SJCRH30 (cell line): ENCODE measurements around the gene RPS6KB2. TPM values are rescaled to one million over a fixed set of nuclear protein-coding genes. Genes with fewer than 3 reads are reported as not detected.
"Not testable (repeated sequence)": the region's sequence is repeated elsewhere in the genome, so short reads cannot be mapped to it uniquely, and the experiment has no call there.

ENCODE experiments used
- DNase-seq, 2 experiments: peaks; one replicate each; pipeline ENCODE4 v3.0.0-alpha.2; 2015 to 2020
- H3K27ac ChIP-seq: fragments of 250-450 bp; sonication (Bioruptor Pico); 2 replicates; pipeline ENCODE4 v1.5.1; 2020; ENCODE audit warnings: mild to moderate bottlenecking, moderate library complexity
- H3K27me3 ChIP-seq: fragments of 250-450 bp; sonication (Bioruptor Pico); 2 replicates; pipeline ENCODE4 v1.5.1; 2020; ENCODE audit warnings: mild to moderate bottlenecking, moderate library complexity
- H3K36me3 ChIP-seq: fragments of 250-450 bp; sonication (Bioruptor Pico); 2 replicates; pipeline ENCODE4 v1.5.1; 2020; ENCODE audit warnings: mild to moderate bottlenecking, moderate library complexity
- H3K4me1 ChIP-seq: fragments of 250-450 bp; sonication (Bioruptor Pico); 2 replicates; pipeline ENCODE4 v1.5.1; 2020; ENCODE audit warnings: mild to moderate bottlenecking, moderate library complexity
- H3K4me3 ChIP-seq: fragments of 250-450 bp; sonication (Bioruptor Pico); 2 replicates; pipeline ENCODE4 v1.5.1; 2020; ENCODE audit warnings: mild to moderate bottlenecking, moderate library complexity
- H3K9me3 ChIP-seq: fragments of 250-450 bp; sonication (Bioruptor Pico); replicated peaks from 2 replicates; pipeline ENCODE4 v1.5.1; 2020; ENCODE audit warnings: mild to moderate bottlenecking, moderate library complexity
- total RNA-seq: library from RNA; depleted of rRNA; stranded (reverse); fragments of >200 nt; shearing (Covaris generic); gene quantifications from 2 replicates; pipeline ENCODE4 v1.2.3, GENCODE V29; 2014

The RPS6KB2 gene
- total RNA-seq, 1 experiment from 2014 or later = 33.5 TPM

DNA sequence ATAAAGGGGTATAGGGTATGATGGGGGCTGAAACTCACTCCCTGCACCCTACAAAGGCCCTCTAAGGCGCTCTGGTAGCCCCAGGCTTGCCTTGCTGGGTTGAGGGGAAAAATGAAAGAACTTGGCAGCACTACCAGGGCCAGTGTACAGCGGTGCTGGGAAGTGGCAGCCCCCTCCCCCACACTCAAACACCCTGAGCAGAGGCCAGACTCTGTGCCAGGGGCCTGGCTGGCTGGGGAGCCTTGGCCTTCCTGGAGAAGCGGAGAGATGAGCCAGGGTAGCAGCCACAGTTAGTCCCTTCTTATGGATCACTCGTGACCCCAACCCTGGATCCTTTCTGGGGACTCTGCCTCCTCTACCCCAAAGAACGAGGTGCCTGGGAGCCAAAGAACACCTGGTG is 38.1 kb downstream of the RPS6KB2 start:
- H3K27ac ChIP-seq = no peak overlapping the region
- no peaks in the 10 kb centered on the region for H3K4me1 ChIP-seq
- H3K9me3 ChIP-seq = no peaks in the 10 kb centered on the region
- H3K4me3 ChIP-seq = no peak overlapping the region
- H3K36me3 ChIP-seq = no peaks in the 10 kb centered on the region
- H3K27me3 ChIP-seq = no peaks in the 10 kb centered on the region
- no peak for DNase-seq

DNA sequence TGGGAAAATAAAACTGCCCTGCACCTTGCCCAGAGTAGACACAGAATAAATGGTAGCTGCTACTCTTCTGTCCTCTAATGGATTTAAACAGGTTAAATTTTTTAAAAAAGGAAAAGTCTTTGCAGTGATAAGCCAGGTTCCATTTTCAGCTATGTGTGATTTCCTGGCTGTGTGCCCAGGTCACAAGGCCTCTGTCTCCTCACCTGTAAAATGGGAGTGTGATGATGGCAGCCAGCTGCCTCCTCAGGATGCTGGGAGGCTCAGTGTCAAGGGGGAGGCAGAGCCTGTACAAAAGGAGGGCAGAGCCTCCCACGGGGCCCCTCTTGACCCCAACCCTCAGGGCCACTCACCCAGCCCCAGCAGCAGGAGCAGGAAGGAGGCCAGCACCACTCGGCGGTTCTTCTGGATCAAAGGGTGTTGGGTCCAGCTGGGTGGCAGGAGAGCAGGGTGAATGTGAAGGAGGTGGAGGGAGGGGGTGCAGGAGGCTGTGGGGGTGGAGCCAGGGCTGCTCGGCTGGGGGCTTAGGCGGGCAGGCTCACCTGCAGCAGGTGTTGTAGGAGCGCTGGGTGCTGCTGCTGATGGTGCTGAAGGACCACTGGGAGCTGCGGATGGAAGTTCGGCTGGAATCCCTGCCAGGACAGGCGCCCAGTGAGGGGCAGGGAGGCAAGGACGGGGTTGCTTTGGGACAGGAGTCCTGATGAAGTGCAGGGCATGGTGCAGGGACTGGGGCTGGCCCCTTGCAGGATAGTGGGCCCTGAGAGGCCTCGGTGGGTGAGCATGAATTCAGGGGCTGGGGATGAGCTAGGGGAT is 38.9 kb downstream of the RPS6KB2 start:
- Histone ChIP-seq H3K27me3 (no peaks in the 10 kb centered on the region), H3K36me3 (no peaks in the 10 kb centered on the region), H3K27ac (no peak overlapping the region), H3K9me3 (no peaks in the 10 kb centered on the region), H3K4me1 (no peaks in the 10 kb centered on the region), H3K4me3 (no peak overlapping the region)
- DNase-seq = no peak

DNA sequence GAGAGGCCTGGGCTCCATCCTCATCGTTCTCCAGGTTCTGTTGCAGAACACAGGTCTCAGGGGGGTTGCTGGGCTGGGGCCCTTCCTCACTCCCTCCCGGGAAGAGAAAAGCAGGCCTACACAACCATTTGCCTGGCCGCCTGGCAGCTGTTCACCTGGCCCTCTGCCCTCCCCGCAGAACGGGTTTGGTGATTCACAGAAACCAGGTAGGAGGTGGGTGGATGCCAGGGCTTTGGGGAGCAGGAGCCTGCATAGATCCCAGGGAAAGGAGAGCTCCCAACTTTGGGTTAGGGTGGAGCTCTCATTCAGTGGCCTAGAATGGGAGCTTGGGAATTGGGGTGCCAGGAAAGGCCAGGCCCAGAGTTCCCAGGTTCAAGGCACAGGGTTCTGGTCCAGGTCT is 39.8 kb downstream of the RPS6KB2 start:
- Histone ChIP-seq H3K27ac (no peak overlapping the region; the same call in 1 of the 2 replicates), H3K27me3 (no peaks in the 10 kb centered on the region)
- no peak for DNase-seq

DNA sequence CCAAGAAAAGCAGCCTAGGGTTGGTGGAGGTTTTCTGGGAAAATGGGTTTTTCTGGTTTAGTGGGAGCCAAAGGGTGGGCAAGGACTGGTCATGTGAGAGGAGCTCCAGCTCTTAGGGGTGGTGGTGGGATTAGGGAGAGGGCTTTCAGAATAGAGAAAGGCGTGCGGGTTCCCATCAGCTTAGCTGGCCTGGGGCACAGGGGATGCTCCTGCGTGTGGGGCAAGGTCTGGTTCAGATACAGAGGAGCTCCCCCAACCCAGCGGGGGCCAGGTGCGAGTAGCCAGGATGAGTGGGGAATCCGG is 40.1 kb downstream of the RPS6KB2 start:
- DNase-seq = peak; percentile 26
- Histone ChIP-seq H3K27ac (peak overlapping the region; percentile 39; the same call in 1 of the 2 replicates), H3K27me3 (no peaks in the 10 kb centered on the region), H3K4me3 (peak overlapping the region; percentile 90), H3K9me3 (no peaks in the 10 kb centered on the region), H3K4me1 (no peaks in the 10 kb centered on the region), H3K36me3 (no peaks in the 10 kb centered on the region)

More for the DNA sequence above, 39.8 kb downstream of the RPS6KB2 start:
- no peaks in the 10 kb centered on the region for H3K36me3 ChIP-seq
- H3K9me3 ChIP-seq = no peaks in the 10 kb centered on the region
- peak overlapping the region; percentile 90 for H3K4me3 ChIP-seq
- H3K4me1 ChIP-seq = no peaks in the 10 kb centered on the region

DNA sequence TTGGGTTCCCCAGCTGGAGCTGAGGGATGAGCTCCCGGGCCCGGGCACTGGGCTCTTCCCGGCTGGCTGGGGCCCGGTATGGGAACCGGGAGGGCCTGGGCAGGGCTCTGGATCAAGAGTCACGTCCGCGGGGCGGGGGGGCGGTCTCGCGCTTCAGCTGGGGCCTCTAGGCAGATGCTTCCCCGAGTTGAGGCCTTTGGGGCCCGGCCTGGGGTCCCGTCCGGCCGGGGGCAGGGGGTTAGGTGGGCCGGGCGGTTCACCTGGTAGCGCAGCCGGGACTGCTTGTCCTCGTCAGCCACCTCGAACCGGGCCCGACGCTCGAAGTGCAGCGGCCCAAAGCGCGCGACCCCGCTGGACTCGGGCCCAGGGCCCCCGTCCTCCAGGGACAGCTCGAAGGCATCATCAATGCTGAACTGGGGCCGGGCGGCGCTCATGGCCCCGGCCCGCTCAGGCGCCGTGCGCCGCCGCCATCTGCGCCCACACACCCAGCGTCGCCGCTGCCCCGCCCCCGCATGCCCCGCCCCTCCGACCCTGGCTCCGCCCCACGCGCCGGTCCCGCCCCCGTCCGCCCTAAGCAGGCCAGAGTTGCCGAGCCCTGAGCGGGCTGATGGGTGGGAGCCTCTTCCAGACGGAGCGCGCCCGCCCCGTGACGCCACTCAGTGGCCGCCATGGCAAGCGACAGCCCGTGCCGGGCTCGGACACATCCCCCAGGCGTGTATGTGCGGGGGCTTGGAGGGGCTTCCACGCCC is 40.6 kb downstream of the RPS6KB2 start, which contains the start of gene TMEM134:
Gene TMEM134 (minus strand): TSS at position 493 of the 749 bp plus-strand sequence. CDS start 59 bp downstream, at position 434.
- no peaks in the 10 kb centered on the region for H3K4me1 ChIP-seq
- H3K9me3 ChIP-seq = no peaks in the 10 kb centered on the region

DNA sequence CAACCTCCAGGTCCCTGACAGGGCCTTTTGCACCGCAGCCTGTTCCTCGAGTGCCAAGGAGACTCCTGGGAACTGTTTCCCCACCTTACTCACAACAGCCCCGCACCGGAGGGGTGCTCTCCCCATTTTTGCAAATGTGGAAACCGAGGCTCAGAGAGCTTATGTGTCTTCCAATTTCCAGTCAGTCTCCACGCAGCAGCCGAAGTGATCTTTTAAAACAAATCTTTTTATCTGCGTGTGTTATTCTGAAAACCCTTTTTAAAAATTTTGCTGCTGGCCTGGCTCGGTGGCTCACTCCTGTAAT is 41.2 kb downstream of the RPS6KB2 start:
- Histone ChIP-seq H3K36me3 (no peaks in the 10 kb centered on the region), H3K27ac (no peak overlapping the region; the same call in 1 of the 2 replicates), H3K4me3 (peak overlapping the region; percentile 90), H3K4me1 (no peaks in the 10 kb centered on the region), H3K9me3 (no peaks in the 10 kb centered on the region), H3K27me3 (no peaks in the 10 kb centered on the region)
- DNase-seq = no peak

More for the DNA sequence above, 40.6 kb downstream of the RPS6KB2 start, which contains the start of gene TMEM134:
- Histone ChIP-seq H3K27me3 (no peaks in the 10 kb centered on the region), H3K4me3 (peak within 1 kb of the TSS; percentile 90), H3K36me3 (no peaks in the 10 kb centered on the region), H3K27ac (peak within 1 kb of the TSS; percentile 39; the same call in 1 of the 2 replicates)
- DNase-seq = peak; percentile 90 to 92

DNA sequence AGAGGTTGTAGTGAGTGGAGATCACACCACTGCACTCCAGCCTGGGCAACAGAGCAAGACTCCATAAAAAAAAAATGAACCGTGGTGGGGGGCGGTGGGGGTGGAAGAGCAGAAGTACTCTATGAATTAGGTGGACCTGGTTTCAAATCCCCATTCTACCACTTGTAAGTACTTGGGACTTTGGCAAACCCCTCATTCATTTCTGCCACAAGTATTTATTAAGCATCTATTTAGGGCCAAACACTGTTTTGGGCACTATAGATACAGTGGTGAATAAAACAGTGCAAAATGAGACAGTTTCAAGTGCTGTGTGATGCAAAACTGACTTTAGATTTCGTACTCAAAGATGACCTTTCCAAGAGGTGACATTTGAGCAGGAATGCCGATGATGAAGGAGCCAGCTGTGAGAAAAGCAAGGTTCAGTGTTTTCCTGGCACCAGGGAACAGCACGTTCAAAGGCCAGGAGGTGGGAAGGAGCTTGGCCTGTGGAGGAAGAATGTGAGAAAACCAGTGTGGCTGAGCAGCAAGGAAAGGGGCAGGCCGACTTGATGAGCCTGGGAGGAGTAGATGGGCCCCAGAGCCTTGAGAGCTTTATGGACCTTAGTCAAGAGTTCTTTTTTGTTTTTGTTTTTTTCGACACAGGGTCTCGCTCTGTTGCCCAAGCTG is 42.2 kb downstream of the RPS6KB2 start:
- Histone ChIP-seq H3K9me3 (no peaks in the 10 kb centered on the region), H3K27me3 (no peaks in the 10 kb centered on the region), H3K36me3 (no peaks in the 10 kb centered on the region), H3K27ac (no peak overlapping the region), H3K4me1 (no peaks in the 10 kb centered on the region), H3K4me3 (no peak overlapping the region)
- no peak for DNase-seq

DNA sequence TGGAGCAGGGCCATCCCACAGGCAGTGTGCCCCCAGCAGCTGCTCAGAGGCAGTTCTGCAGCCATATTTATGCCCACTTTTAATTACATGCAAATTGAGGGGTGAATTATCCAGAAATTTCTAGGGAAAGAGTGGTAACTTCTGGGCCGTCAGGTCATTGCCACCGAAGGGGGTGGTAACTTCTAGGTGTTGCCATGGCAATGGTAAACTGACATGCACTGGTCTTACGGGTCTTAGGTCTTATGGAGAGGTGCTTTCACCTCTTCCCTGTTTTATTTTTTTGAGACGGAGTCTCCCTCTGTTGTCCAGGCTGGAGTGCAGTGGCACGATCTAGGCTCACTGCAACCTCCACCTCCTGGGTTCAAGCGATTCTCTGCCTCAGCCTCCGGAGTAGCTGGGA is 44.6 kb downstream of the RPS6KB2 start:
- no peaks in the 10 kb centered on the region for H3K9me3 ChIP-seq
- H3K27ac ChIP-seq = no peak overlapping the region
- H3K27me3 ChIP-seq = no peaks in the 10 kb centered on the region
- H3K4me1 ChIP-seq = no peaks in the 10 kb centered on the region
- no peak for DNase-seq
- H3K4me3 ChIP-seq = no peak overlapping the region
- H3K36me3 ChIP-seq = no peaks in the 10 kb centered on the region

DNA sequence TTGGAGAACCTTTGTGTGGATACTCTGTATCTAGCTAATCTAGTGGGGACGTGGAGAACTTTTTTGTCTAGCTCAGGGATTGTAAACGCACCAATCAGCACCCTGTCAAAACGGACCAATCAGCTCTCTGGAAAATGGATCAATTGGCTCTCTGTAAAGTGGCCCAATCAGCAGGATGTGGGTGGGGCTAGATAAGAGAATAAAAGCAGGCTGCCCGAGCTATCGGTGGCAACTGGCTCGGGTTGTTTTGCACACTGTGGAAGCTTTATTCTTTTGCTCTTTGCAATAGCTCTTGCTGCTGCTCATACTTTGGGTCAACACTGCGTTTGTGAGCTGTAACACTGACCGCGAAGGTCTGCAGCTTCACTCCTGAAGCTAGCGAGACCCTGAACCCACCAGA is 48.4 kb downstream of the RPS6KB2 start:
- not testable (repeated sequence) for H3K9me3 ChIP-seq, H3K36me3 ChIP-seq, H3K27ac ChIP-seq, H3K4me3 ChIP-seq, DNase-seq, H3K4me1 ChIP-seq, H3K27me3 ChIP-seq

DNA sequence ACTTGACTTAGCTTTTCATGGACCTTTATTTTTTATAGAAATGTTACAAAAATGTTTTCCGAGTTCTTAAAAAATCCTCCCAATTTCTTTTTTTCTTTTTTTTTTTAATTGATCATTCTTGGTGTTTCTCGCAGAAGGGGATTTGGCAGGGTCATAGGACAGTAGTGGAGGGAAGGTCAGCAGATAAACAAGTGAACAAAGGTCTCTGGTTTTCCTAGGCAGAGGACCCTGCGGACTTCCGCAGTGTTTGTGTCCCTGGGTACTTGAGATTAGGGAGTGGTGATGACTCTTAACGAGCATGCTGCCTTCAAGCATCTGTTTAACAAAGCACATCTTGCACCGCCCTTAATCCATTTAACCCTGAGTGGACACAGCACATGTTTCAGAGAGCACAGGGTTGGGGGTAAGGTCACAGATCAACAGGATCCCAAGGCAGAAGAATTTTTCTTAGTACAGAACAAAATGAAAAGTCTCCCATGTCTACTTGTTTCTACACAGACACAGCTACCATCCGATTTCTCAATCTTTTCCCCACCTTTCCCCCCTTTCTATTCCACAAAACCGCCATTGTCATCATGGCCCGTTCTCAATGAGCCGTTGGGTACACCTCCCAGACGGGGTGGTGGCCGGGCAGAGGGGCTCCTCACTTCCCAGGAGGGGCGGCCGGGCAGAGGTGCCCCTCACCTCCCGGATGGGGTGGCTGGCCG is 49.2 kb downstream of the RPS6KB2 start:
- H3K27me3 ChIP-seq, H3K27ac ChIP-seq, H3K4me3 ChIP-seq, H3K4me1 ChIP-seq, DNase-seq, H3K9me3 ChIP-seq, H3K36me3 ChIP-seq: not testable (repeated sequence)

DNA sequence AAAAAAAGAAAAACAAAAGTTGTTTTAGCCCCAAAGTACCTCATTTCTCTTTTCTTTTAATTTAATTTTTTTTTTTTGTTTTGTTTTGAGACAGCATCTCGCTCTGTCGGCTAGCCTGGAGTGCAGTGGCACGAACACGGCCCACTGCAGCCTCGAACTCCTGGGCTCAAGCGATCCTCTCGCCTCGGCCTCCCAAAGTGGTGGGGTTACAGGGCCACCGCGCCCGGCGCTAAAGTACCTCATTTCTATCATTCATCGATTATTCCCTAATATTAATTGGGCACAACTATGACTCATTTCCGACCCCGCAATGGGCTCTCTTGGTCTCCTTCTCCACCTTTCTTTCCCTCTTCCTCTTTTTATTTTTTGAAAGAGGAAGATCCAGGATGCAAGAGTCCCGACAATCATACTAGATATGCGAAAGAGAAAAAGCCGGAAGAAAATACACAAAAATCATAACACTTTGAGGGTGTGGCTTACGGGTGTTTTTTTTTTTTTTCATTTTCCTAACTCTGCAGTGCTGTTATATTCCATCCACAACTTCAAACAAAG is 54.1 kb downstream of the RPS6KB2 start:
- Histone ChIP-seq H3K27ac (no peak overlapping the region; the same call in 1 of the 2 replicates), H3K9me3 (no peaks in the 10 kb centered on the region), H3K4me3 (peak overlapping the region; percentile 56), H3K36me3 (no peaks in the 10 kb centered on the region), H3K4me1 (no peaks in the 10 kb centered on the region), H3K27me3 (no peaks in the 10 kb centered on the region)
- no peak for DNase-seq

DNA sequence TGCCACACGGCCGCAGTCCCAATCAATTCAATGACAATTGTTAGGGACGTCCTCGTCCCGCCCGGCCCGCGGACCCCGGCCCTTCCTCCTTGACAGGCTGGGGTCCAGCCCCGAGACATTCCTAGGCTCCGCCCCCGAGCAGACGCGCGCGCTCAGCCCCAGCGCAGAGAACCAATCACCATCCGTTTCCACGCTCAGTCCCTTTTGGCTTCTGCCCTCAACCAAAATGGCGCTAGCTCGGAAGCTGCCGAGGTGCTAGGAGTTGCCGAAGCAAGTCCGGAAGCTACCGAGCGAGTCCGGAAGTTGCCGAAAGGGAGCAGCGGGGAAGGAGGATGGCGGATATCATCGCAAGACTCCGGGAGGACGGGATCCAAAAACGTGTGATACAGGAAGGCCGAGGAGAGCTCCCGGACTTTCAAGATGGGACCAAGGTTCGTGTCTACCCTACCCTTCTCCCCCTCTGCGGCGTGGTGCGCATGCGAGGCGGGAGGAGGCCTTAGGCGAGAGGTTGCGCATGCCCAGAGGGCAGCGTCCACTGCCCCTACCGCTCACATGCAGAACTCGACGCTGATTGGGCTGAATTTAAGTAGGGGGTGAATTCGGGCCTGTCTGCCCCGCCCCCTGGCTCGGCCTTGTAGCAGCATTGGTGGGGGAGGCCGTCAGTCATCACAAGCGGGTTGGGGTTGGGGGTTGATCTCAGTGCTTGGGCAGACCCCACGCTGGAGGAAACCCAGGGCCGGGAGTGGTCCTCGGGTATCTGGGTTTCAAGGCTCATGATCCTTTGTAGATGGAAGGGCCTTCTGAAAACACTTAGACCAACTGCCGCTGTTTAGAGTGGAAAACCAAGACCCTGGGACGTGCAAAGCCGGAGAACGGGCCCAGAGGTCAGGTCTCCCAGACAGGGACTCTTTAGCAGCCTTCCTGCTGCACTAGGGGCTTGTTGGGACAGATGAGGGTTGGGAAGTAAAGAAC is 54.8 kb downstream of the RPS6KB2 start, which contains the start of gene AIP:
Gene AIP (plus strand): TSS at position 200 of the 972 bp plus-strand sequence. CDS start 133 bp downstream, at position 333.
- no peaks in the 10 kb centered on the region for H3K4me1 ChIP-seq
- peak; percentile 97 to 98 for DNase-seq
- H3K9me3 ChIP-seq = no peaks in the 10 kb centered on the region
- no peaks in the 10 kb centered on the region for H3K27me3 ChIP-seq
- peak within 1 kb of the TSS; percentile 45 for H3K27ac ChIP-seq
- peak within 1 kb of the TSS; percentile 56 for H3K4me3 ChIP-seq
- no peaks in the 10 kb centered on the region for H3K36me3 ChIP-seq

DNA sequence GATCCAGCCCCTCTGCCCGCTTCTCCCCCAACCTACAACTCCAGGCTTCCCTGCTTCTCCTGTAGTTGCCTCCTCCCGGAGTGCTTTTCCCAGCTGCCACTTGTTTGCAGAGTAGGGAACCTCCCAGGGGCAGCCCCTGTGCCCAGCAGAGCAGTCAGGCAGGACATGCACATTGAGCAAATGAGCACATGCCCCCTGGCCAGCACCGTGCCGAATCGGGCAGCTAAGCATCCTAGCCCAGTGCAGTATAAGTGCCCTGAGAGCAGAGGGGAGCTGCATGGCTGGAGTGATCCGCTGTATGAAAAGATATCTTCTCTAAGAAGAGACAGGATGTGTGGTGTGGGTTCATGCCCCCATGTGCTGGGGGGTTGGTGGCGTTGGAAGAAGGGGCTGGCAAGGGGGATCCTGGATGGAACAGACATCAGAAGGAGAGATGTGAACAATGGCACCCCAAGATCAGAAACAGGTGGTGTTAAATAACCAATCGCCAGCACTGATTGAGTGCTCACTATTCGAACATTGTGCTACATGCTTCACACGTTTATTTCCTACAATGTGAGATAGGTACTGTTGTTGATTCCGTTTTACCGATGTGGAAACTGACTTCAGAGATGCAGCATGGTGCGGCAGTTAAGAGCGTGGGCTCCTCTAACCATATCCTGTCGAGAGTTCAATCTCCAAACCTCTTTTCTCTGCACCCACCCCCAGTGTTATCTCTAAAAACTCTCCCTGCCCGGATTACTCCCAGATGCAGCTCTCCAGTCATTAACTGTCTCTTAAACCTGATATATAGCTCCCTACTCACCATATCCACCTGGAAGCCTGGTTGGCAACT is 55.8 kb downstream of the RPS6KB2 start:
- no peak overlapping the region for H3K27ac ChIP-seq
- no peak for DNase-seq
- no peaks in the 10 kb centered on the region for H3K9me3 ChIP-seq
- H3K27me3 ChIP-seq = no peaks in the 10 kb centered on the region
- H3K4me1 ChIP-seq = no peaks in the 10 kb centered on the region
- no peaks in the 10 kb centered on the region for H3K36me3 ChIP-seq
- H3K4me3 ChIP-seq = no peak overlapping the region
